NCI-H748 (cell line): ENCODE measurements around the gene CELSR1.

ENCODE experiments used
- DNase-seq: peaks from one replicate; lab custom pipeline; 2025; ENCODE audit not compliant: unreplicated experiment; lab: John Stamatoyannopoulos, UW

Gene CELSR1

GRCh38 chr22:46537225-46537945, at the start of gene CELSR1:
TSS of gene CELSR1 (minus strand) at chr22:46537620. CDS start at chr22:46537170, 450 bp downstream.
- peak; percentile 64 for DNase-seq

- no peak for DNase-seq
These were observed 49.6 kb upstream of the CELSR1 start for GRCh38 chr22:46587061-46587460.

- DNase-seq: no peak
These were observed 49.2 kb upstream of the CELSR1 start for GRCh38 chr22:46586531-46587011.

- no peak for DNase-seq
These were observed 48.7 kb upstream of the CELSR1 start for GRCh38 chr22:46586123-46586519.

- DNase-seq: no peak
These were observed 48.1 kb upstream of the CELSR1 start for GRCh38 chr22:46585340-46586122.

- no peak for DNase-seq
These were observed 46.9 kb upstream of the CELSR1 start for GRCh38 chr22:46584081-46584921.

- DNase-seq: no peak
These were observed 46.2 kb upstream of the CELSR1 start for GRCh38 chr22:46583571-46583970.

GRCh38 chr22:46582281-46582933, 45.0 kb upstream of the CELSR1 start:
- DNase-seq: no peak

- no peak for DNase-seq
These were observed 44.3 kb upstream of the CELSR1 start for GRCh38 chr22:46581538-46582244.

GRCh38 chr22:46580940-46581537, 43.6 kb upstream of the CELSR1 start:
- DNase-seq: peak; percentile 55

- no peak for DNase-seq
These were observed 42.5 kb upstream of the CELSR1 start for GRCh38 chr22:46579751-46580449.

- DNase-seq: no peak
These were observed 41.6 kb upstream of the CELSR1 start for GRCh38 chr22:46578824-46579561.

GRCh38 chr22:46578251-46578823, 40.9 kb upstream of the CELSR1 start:
- DNase-seq: no peak

GRCh38 chr22:46577368-46578249, 40.2 kb upstream of the CELSR1 start:
- no peak for DNase-seq

- DNase-seq: peak; percentile 76
These were observed 39.3 kb upstream of the CELSR1 start for GRCh38 chr22:46576556-46577367.

- DNase-seq: no peak
These were observed 38.6 kb upstream of the CELSR1 start for GRCh38 chr22:46575911-46576555.
